GM23248 (cell line): ENCODE results near the gene PTH2. TPM values are rescaled to one million over a fixed set of nuclear protein-coding genes. Genes with fewer than 3 reads are reported as not detected.

Experiments
- DNase-seq: peaks from one replicate; pipeline ENCODE4 v3.0.0-alpha.2; 2015
- H2AFZ ChIP-seq: fragments of 200-600 bp; sonication (generic); 2 replicates; pipeline ENCODE4 v1.6.1; 2016; ENCODE audit warnings: antibody characterized with exemption
- H3F3A ChIP-seq: fragments of 200-600 bp; sonication (generic); 2 replicates; pipeline ENCODE4 v1.6.1; 2016; ENCODE audit warnings: mild to moderate bottlenecking, antibody characterized with exemption, mixed run types; ENCODE audit not compliant: insufficient read depth
- H3K27ac ChIP-seq: fragments of 200-600 bp; sonication (generic); 2 replicates; pipeline ENCODE4 v1.5.1; 2016; ENCODE audit warnings: mild to moderate bottlenecking
- H3K27me3 ChIP-seq: fragments of 200-600 bp; sonication (generic); replicated peaks from 2 replicates; pipeline ENCODE4 v1.6.1; 2016; ENCODE audit warnings: mild to moderate bottlenecking; ENCODE audit not compliant: insufficient read depth
- H3K36me3 ChIP-seq: fragments of 200-600 bp; sonication (generic); 2 replicates; pipeline ENCODE4 v1.6.1; 2016; ENCODE audit warnings: low read depth, mild to moderate bottlenecking
- H3K4me1 ChIP-seq: fragments of 200-600 bp; sonication (generic); 2 replicates; pipeline ENCODE4 v1.6.1; 2016; ENCODE audit warnings: mild to moderate bottlenecking; ENCODE audit not compliant: insufficient read depth
- H3K4me2 ChIP-seq: fragments of 200-600 bp; sonication (generic); one replicate; pipeline ENCODE4 v1.6.1; 2016; ENCODE audit warnings: mild to moderate bottlenecking; ENCODE audit not compliant: unreplicated experiment
- H3K4me3 ChIP-seq: fragments of 200-600 bp; sonication (generic); 2 replicates; pipeline ENCODE4 v1.5.1; 2016; ENCODE audit warnings: mild to moderate bottlenecking
- H3K79me2 ChIP-seq: fragments of 200-600 bp; sonication (generic); 2 replicates; pipeline ENCODE4 v1.6.1; 2016; ENCODE audit warnings: mild to moderate bottlenecking; ENCODE audit not compliant: insufficient read depth
- H3K9ac ChIP-seq: fragments of 200-600 bp; sonication (generic); 2 replicates; pipeline ENCODE4 v1.6.1; 2016; ENCODE audit warnings: mild to moderate bottlenecking
- H3K9me2 ChIP-seq: fragments of 200-600 bp; sonication (generic); 2 replicates; pipeline ENCODE4 v1.6.1; 2016; ENCODE audit warnings: mixed run types, mild to moderate bottlenecking, moderate library complexity; ENCODE audit not compliant: insufficient read depth
- H3K9me3 ChIP-seq: fragments of 200-600 bp; sonication (generic); one replicate; pipeline ENCODE4 v1.6.1; 2017; ENCODE audit warnings: low read depth
- H4K20me1 ChIP-seq: fragments of 200-600 bp; sonication (generic); 2 replicates; pipeline ENCODE4 v1.6.0; 2016; ENCODE audit not compliant: insufficient read depth
- EZH2 ChIP-seq: fragments of 200-600 bp; sonication (generic); IDR thresholded peaks from 2 replicates; pipeline ENCODE4 v1.6.1; 2018; ENCODE audit warnings: antibody characterized with exemption, mild to moderate bottlenecking; ENCODE audit not compliant: insufficient read depth, poor library complexity, severe bottlenecking
- EZH2phosphoT487 ChIP-seq: fragments of 200-600 bp; sonication (generic); IDR thresholded peaks from 2 replicates; pipeline ENCODE4 v1.6.1; 2018; ENCODE audit warnings: antibody characterized with exemption, moderate library complexity, mild to moderate bottlenecking, low read depth; ENCODE audit not compliant: insufficient read depth
- WGBS, 2 experiments: methylation state at CpG; one replicate each; pipeline ENCODE4 v1.1.6; 2015 to 2017; ENCODE audit warnings: low lambda C conversion rate in 2 of 2, low coverage in 1 of 2; ENCODE audit errors: missing lambda C conversion rate in 2 of 2; 5-methylcytosine and 5-hydroxymethylcytosine counted together
- in situ Hi-C: fragments of 300-500 bp; cut with MboI; formaldehyde crosslinking; loops from 2 replicates; pipeline ENCODE4 v1.15.0; 2020
- polyA plus RNA-seq: library from polyadenylated mRNA; unstranded; fragments of >200 nt; fragmentation: Nextera tagmentation; extraction: Ambion mirVana; gene quantifications from 2 replicates; pipeline ENCODE4 v1.2.1, GENCODE V29; 2016
- total RNA-seq: library from RNA; depleted of rRNA; stranded (reverse); fragments of >200 nt; shearing (Covaris generic); gene quantifications from 2 replicates; pipeline ENCODE4 v1.2.3, GENCODE V29; 2014

The PTH2 gene
- total and polyA plus RNA-seq, 2 experiments from 2014 or later: not detected

GRCh38 chr19:49419173-49419572, 4.1 kb downstream of the PTH2 start:
- Histone ChIP-seq H3K4me2 (no peak overlapping the region), H3K9me2 (no peaks in the 10 kb centered on the region), H3K9ac (no peak overlapping the region), H3F3A (no peaks in the 10 kb centered on the region), H3K36me3 (no peaks in the 10 kb centered on the region), H3K27ac (no peak overlapping the region), H3K9me3 (no peaks in the 10 kb centered on the region), H3K4me1 (0 out of 2 replicates have a peak, but pooled peaks cover 5% of the 10 kb centered on the region), H3K27me3 (peaks cover 46% of the 10 kb centered on the region), H3K79me2 (no peaks in the 10 kb centered on the region), H4K20me1 (no peaks in the 10 kb centered on the region), H2AFZ (no peak overlapping the region), H3K4me3 (no peak overlapping the region)
- TF ChIP-seq EZH2: no peak
- no peak for TF ChIP-seq EZH2phosphoT487
- in situ Hi-C loops: no loop called here
- 25 to 32% methylated on average over 2 of the region's 2 CpGs for WGBS, 2 experiments
- DNase-seq: no peak

DNA sequence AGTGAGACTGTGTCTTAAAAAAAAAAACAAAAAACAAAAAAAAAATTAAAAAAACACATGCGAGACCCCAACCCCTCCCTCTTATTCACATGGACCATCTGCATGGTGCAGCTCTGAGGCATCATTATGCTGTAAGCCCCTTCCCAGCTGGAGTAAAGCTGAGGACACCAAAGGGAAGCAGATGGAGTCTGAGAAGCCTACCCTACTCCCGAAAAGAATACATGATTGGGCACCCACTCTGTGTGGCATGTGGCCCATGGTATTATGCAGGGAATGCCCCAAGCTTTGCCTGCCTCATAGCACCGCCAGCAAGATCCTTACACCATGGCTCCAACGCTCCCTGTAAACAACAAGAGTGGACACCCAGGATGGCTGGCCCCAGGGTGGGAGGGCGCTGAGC, 4.7 kb downstream of the PTH2 start:
- H3K27ac ChIP-seq: no peak overlapping the region
- no peak overlapping the region for H3K4me2 ChIP-seq
- H3K9me2 ChIP-seq: no peaks in the 10 kb centered on the region
- no peaks in the 10 kb centered on the region for H3K9me3 ChIP-seq
- peaks cover 41% of the 10 kb centered on the region for H3K27me3 ChIP-seq
- TF ChIP-seq EZH2 (no peak), EZH2phosphoT487 (no peak)
- no peak overlapping the region for H2AFZ ChIP-seq
- H3F3A ChIP-seq: no peaks in the 10 kb centered on the region
- H3K4me3 ChIP-seq: no peak overlapping the region
- no peak for DNase-seq
- no peaks in the 10 kb centered on the region for H3K79me2 ChIP-seq
- H3K4me1 ChIP-seq: 0 out of 2 replicates have a peak, but pooled peaks cover 5% of the 10 kb centered on the region
- in situ Hi-C loops: no loop called here
- no peak overlapping the region for H3K9ac ChIP-seq
- no peaks in the 10 kb centered on the region for H4K20me1 ChIP-seq
- H3K36me3 ChIP-seq: no peaks in the 10 kb centered on the region
- 47 to 56% methylated on average over 5 of the region's 5 CpGs for WGBS, 2 experiments

DNA sequence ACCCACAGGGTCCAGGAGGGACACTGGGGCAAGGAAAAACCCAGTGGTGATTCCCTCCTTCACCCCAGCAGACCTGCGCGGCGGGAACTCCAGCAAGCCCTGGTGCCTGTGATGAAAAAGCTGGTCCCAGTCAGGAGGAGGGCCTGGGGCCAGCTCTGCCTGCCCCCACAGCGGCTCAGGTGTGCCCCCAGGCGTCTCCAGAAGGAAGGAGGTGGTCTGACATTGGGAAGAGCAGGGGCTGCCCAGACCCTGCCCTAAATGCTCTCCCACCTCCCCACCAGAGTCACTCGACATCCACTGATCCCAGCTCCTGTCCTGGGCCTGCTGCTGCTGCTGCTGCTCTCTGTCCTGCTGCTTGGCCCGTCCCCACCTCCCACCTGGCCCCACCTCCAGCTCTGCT, 6.2 kb downstream of the PTH2 start:
- in situ Hi-C loops: no loop called here
- Histone ChIP-seq H3K9me3 (no peaks in the 10 kb centered on the region), H3K4me3 (no peak overlapping the region), H4K20me1 (no peaks in the 10 kb centered on the region), H2AFZ (no peak overlapping the region), H3K79me2 (no peaks in the 10 kb centered on the region), H3F3A (no peaks in the 10 kb centered on the region), H3K9me2 (no peaks in the 10 kb centered on the region), H3K9ac (no peak overlapping the region), H3K4me2 (no peak overlapping the region), H3K36me3 (no peaks in the 10 kb centered on the region), H3K4me1 (0 out of 2 replicates have a peak, but pooled peaks cover 5% of the 10 kb centered on the region), H3K27me3 (peaks cover 27% of the 10 kb centered on the region), H3K27ac (no peak overlapping the region)
- no peak for DNase-seq
- TF ChIP-seq EZH2phosphoT487 (no peak), EZH2 (no peak)
- WGBS, 2 experiments: 36 to 37% methylated on average over 7 of the region's 7 CpGs

- H2AFZ ChIP-seq: no peak overlapping the region
These were observed 7.4 kb downstream of the PTH2 start for GRCh38 chr19:49415810-49416200.

More at GRCh38 chr19:49415810-49416200, 7.4 kb downstream of the PTH2 start:
- 46 to 69% methylated on average over 2 of the region's 2 CpGs for WGBS, 2 experiments
- H3K36me3 ChIP-seq: no peaks in the 10 kb centered on the region
- in situ Hi-C loops: no loop called here
- no peaks in the 10 kb centered on the region for H3K79me2 ChIP-seq
- no peaks in the 10 kb centered on the region for H4K20me1 ChIP-seq
- H3K27ac ChIP-seq: no peak overlapping the region
- no peak for TF ChIP-seq EZH2
- no peaks in the 10 kb centered on the region for H3K9me3 ChIP-seq
- DNase-seq: no peak
- peaks cover 19% of the 10 kb centered on the region for H3K27me3 ChIP-seq
- no peaks in the 10 kb centered on the region for H3F3A ChIP-seq
- H3K9me2 ChIP-seq: no peaks in the 10 kb centered on the region
- H3K4me2 ChIP-seq: no peak overlapping the region
- no peaks in the 10 kb centered on the region for H3K4me1 ChIP-seq
- no peak overlapping the region for H3K9ac ChIP-seq
- no peak overlapping the region for H3K4me3 ChIP-seq
